Astrocyte of the hippocampus (primary cell): ENCODE results near the gene TPM1.

ENCODE experiments used
- DNase-seq: peaks from one replicate; pipeline ENCODE4 v3.0.0; 2011; ENCODE audit warnings: low read depth, low spot score

Gene TPM1

DNA sequence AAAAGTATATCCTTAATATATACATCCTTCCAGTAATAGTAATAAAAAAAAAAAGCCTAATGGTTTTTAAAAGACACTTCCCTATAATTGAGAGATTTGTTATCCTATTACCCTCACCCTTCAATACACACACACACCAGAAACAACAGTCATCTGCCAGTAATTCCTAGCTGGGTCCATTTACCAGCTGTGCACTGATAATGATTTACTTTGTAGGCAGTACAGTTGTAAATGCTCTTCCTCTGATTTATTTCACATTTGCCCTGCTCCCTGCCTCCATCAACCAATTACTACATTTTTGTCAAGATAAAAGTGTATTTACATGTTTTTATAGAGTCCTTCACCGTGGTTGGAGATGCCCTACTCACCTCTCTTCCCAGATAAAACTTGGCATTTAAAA, 12.4 kb downstream of the TPM1 start:
- peak; percentile 31 for DNase-seq

DNA sequence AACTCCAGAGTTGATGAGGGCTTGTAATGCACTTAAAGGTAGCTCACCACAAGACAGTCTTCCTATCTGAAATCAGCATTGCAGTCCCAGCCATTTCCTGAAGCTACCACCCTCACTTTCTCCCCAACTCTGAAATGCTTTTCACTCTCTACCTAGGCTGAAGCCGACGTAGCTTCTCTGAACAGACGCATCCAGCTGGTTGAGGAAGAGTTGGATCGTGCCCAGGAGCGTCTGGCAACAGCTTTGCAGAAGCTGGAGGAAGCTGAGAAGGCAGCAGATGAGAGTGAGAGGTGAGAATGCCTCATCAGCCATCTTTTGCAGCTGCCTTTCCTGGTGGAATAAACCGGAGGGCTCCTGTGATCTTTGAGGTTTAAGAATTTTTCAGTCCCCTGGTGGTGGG, 14.3 kb downstream of the TPM1 start:
- DNase-seq = peak; percentile 50

GRCh38 chr15:63057468-63058345, 15.2 kb downstream of the TPM1 start:
- DNase-seq = peak; percentile 46

- DNase-seq = no peak
These were observed 16.5 kb downstream of the TPM1 start for GRCh38 chr15:63059075-63059474.

- DNase-seq = peak; percentile 31
These were observed 17.1 kb downstream of the TPM1 start for GRCh38 chr15:63059573-63060216.

- DNase-seq = peak; percentile 35
These were observed 18.2 kb downstream of the TPM1 start for GRCh38 chr15:63060699-63061098.

GRCh38 chr15:63061975-63062374, 19.4 kb downstream of the TPM1 start:
- DNase-seq = no peak

DNA sequence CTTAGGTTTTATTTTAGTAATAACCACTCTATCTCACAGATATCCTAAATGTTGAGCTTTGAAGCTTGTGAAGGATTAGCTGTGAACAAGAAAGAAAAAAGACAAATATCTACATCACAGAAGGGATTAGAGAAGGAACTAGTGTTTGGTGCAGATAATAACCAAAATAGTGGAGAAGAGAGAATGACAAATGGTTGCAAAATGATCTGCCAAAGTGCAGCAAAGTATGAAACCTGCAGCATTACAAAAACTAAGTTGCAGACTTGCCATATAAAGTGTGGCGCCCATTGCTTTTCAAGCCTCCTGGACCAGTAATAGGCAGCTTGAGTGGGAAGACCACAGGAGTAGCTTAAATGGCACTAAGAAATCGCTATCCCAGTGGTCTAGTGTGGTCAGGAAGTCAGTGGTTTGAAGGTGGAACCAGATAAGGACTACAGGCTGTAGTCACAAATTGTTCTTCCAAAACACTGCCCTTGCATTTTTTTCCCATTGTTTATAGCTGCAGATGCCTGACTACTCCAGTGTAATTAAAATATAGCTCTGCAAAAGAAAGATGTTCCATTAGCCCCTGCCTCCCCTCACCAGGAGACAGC, 20.7 kb downstream of the TPM1 start:
- DNase-seq = peak; percentile 44

- DNase-seq = peak; percentile 20
These were observed 21.4 kb downstream of the TPM1 start for GRCh38 chr15:63063877-63064409.

DNA sequence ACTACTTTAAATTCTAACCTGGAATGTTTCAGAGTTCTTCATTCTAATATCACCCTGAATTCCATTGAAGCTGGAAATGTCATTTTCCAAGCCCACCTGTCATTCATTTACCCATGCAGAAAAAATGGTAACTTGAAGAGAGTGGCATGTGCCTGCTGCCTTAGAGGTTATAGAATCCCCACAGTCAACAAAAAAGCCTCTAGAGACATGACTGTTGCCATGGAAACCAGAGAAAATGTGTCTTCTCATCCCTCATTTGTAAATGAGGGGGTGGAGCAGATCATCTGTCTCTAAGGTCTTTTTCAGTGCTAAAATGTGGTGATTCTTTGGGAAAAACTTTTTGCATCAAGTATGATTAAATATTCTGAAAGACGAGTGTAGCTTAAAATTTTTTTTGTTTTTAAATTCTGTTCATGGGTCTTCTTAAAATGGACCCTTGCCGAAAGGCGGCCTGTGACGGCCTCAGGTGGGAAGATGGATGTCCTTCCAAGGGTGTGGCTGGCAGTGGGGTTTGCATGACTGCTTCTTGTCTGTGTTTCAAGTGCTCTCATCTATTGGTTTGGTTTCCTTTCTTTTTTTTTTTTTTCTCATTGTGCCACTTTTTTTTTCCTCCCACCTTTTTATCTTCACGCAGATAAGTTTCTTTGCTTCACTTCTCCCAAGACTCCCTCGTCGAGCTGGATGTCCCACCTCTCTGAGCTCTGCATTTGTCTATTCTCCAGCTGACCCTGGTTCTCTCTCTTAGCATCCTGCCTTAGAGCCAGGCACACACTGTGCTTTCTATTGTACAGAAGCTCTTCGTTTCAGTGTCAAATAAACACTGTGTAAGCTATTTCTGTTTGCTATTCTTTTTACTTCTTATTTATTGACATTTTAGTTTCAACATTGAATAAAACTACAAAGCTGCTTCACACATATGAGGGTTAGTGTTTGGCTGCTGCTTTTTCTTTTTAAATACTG, 23.0 kb downstream of the TPM1 start:
- peak; percentile 34 for DNase-seq

DNA sequence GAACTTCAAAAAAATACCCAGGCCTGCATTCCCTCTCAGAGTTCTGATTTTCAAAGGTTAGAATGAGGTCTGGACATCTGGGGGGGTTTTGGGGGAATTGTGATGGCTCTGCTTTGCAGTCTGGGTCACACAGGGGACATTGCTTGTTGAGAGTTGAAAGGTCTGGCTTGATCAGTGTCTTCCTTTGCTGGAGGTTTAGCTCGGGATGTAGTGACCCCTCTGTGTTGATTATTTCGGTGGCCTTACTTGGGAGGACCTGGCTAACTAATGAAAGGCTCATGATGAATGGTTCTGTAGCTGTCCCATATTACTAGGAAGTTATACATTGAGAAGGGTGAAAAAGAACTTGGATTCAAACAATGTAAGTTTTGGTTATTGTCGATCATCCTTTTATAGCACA, 23.7 kb downstream of the TPM1 start:
- peak; percentile 26 for DNase-seq

- peak; percentile 11 for DNase-seq
These were observed 24.8 kb downstream of the TPM1 start for GRCh38 chr15:63067306-63067705.

GRCh38 chr15:63067976-63068743, 25.6 kb downstream of the TPM1 start:
- peak; percentile 41 for DNase-seq

GRCh38 chr15:63069616-63070090, 27.1 kb downstream of the TPM1 start:
- no peak for DNase-seq

DNA sequence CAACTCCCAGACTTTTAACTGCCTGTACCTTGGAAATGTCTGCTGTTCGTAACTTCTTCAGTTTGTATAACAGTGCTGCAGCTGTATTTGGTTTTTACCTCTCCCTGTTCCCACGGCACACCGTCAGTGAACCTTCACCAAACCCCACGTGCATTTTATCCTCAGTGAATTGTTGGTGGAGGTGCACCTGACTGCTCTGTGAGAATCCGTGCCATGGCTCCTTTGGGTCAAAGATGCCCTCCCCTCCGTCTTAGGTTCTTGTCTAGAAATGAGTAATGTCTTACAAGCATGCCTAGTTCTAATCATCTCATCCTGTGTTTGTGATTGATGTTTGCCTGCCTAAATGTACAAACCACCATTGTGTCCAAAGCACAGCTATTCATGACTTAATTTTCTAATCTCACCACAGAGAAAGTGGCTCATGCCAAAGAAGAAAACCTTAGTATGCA, 28.2 kb downstream of the TPM1 start:
- DNase-seq = peak; percentile 73

- DNase-seq = peak; percentile 39
These were observed 28.9 kb downstream of the TPM1 start for GRCh38 chr15:63071288-63071909.

GRCh38 chr15:63072023-63072650, 29.6 kb downstream of the TPM1 start:
- DNase-seq = peak; percentile 37

DNA sequence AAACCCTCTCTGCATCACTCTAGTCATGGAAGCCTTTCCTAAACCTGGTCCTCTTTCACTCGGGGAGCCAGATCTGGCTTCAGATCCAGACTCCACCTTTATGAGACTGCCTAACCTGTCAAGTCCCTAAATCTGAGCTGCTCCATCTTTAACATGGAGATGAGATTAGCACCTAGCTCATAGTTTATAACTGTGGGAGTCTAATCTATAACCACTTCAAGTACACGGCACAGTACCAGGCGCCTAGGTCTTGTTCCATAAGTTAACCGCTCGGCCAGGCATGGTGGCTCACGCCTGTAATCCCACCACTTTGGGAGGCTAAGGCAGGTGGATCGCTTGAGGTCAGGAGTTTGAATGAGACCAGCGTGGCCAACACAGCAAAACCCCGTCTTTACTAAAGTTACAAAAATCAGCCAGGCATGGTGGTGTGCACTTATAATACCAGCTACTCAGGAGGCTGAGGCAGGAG, 30.3 kb downstream of the TPM1 start:
- peak; percentile 47 for DNase-seq
